A549 (cell line): ENCODE results near the gene NPAS2. TPM values are rescaled to one million over a fixed set of nuclear protein-coding genes. Genes with fewer than 3 reads are reported as not detected.
A peak's percentile ranks its signal among the peaks of the same experiment; 100 is the strongest.

ENCODE experiments used
- ATAC-seq, 2 experiments: fragments of 200-7000 bp in 1 of 2; fragments of >200 bp in 1 of 2; cut with Nextera tagmentation in 1 of 2; cut with Tn5 transposase in 1 of 2; 3 replicates each; pipeline versions ENCODE4 v1.8.0 to v1.9.1; 2018 to 2020; ENCODE audit warnings: mild to moderate bottlenecking in 1 of 2, moderate library complexity in 1 of 2
- CTCF ChIA-PET: fragments of 300-600 bp; sonication (Branson Sonifier 250); formaldehyde crosslinking; extraction: SDS; loops from one replicate; lab custom pipeline; 2021; ENCODE audit warnings: antibody characterized with exemption, inconsistent platforms; lab: Yijun Ruan, JAX
- POLR2A ChIA-PET: fragments of 350-600 bp; formaldehyde crosslinking; extraction: SDS; loops from one replicate; lab custom pipeline; 2021; ENCODE audit warnings: antibody characterized with exemption, inconsistent platforms; lab: Yijun Ruan, JAX
- DNase-seq, 2 experiments: peaks; one replicate each; pipeline versions ENCODE4 v3.0.0 to v3.0.0-alpha.2; 2011 to 2016; ENCODE audit warnings: low read depth in 1 of 2, low spot score in 1 of 2
- FAIRE-seq: peaks from 2 replicates; lab custom pipeline; 2011; peaks lifted over from hg19 to GRCh38; lab: Jason Lieb, UNC
- H3K27ac ChIP-seq, 2 experiments: fragments of >200 bp; sonication (Bioruptor Twin); formaldehyde crosslinking; 3 replicates each; pipeline ENCODE4 v1.5.1; 2016 to 2017
- H3K4me1 ChIP-seq: fragments of >200 bp; sonication (Bioruptor Twin); formaldehyde crosslinking; 3 replicates; pipeline ENCODE4 v1.6.1; 2016
- H3K4me2 ChIP-seq: fragments of >200 bp; sonication (Bioruptor Twin); formaldehyde crosslinking; 3 replicates; pipeline ENCODE4 v1.6.1; 2016
- H3K4me3 ChIP-seq: fragments of >200 bp; sonication (Bioruptor Twin); formaldehyde crosslinking; 3 replicates; pipeline ENCODE4 v1.5.1; 2016
- H3K9me3 ChIP-seq: fragments of >200 bp; sonication (Bioruptor Twin); formaldehyde crosslinking; 3 replicates; pipeline ENCODE4 v1.6.1; 2016
- CBX2 ChIP-seq: fragments of 200-600 bp; sonication (generic); IDR thresholded peaks from 2 replicates; pipeline ENCODE4 v1.6.1; 2016; ENCODE audit warnings: low read depth, mild to moderate bottlenecking, borderline replicate concordance
- CHD2 ChIP-seq: fragments of 150-350 bp; IDR thresholded peaks from 2 replicates; pipeline ENCODE4 v1.6.1; 2014; ENCODE audit warnings: low read length; ENCODE audit not compliant: partially characterized antibody
- FOSB ChIP-seq: fragments of 250-450 bp; sonication (Bioruptor Pico); IDR thresholded peaks from 2 replicates; pipeline ENCODE4 v1.5.0; 2020; ENCODE audit warnings: mild to moderate bottlenecking, moderate library complexity
- FOSL2 ChIP-seq, 2 experiments: fragments of 450-650 bp in 1 of 2; fragments of >200 bp in 1 of 2; sonication (Bioruptor Twin) in 1 of 2; formaldehyde crosslinking; IDR thresholded peaks; 2 replicates each; pipeline versions ENCODE4 v1.5.0 to v1.6.1; 2016 to 2020; ENCODE audit warnings: mild to moderate bottlenecking in 1 of 2, moderate library complexity in 1 of 2
- GATA3 ChIP-seq: IDR thresholded peaks from 2 replicates; pipeline ENCODE4 v1.6.1; 2012; ENCODE audit warnings: borderline replicate concordance
- HDAC2 ChIP-seq: fragments of 200-600 bp; sonication (generic); IDR thresholded peaks from 2 replicates; pipeline ENCODE4 v1.6.1; 2016
- HOXB5 ChIP-seq: fragments of 250-450 bp; sonication (Bioruptor Pico); IDR thresholded peaks from 2 replicates; pipeline ENCODE4 v1.5.0; 2020; ENCODE audit warnings: mild to moderate bottlenecking, moderate library complexity
- JUNB ChIP-seq: fragments of >200 bp; sonication (Bioruptor Twin); formaldehyde crosslinking; IDR thresholded peaks from 2 replicates; pipeline ENCODE4 v1.6.1; 2016
- MAFK ChIP-seq: fragments of 450-650 bp; IDR thresholded peaks from 2 replicates; pipeline ENCODE4 v1.6.1; 2014; ENCODE audit not compliant: partially characterized antibody
- MAZ ChIP-seq: fragments of 150-350 bp; IDR thresholded peaks from 2 replicates; pipeline ENCODE4 v1.6.1; 2014; ENCODE audit warnings: antibody characterized with exemption, low read depth, low read length, borderline replicate concordance
- NR3C1 ChIP-seq: fragments of >200 bp; sonication (Bioruptor Twin); formaldehyde crosslinking; IDR thresholded peaks from 3 replicates; pipeline ENCODE4 v1.6.1; 2017
- PHF8 ChIP-seq: fragments of 200-600 bp; sonication (generic); IDR thresholded peaks from 2 replicates; pipeline ENCODE4 v1.6.1; 2016; ENCODE audit warnings: low read depth, mild to moderate bottlenecking, antibody characterized with exemption, moderate library complexity, borderline replicate concordance
- POLR2AphosphoS2 ChIP-seq: conservative IDR thresholded peaks from 2 replicates; pipeline ENCODE4 v1.6.1; 2012; ENCODE audit warnings: low read length, improper control_type of control experiment, inconsistent platforms
- RAD21 ChIP-seq, 2 experiments: fragments of >200 bp in 1 of 2; sonication (Bioruptor Twin) in 1 of 2; formaldehyde crosslinking in 1 of 2; IDR thresholded peaks in 1 of 2; conservative IDR thresholded peaks in 1 of 2; 2 replicates in 1 of 2; 3 replicates in 1 of 2; pipeline ENCODE4 v1.6.1; 2012 to 2018; ENCODE audit warnings: inconsistent platforms in 1 of 2
- RCOR1 ChIP-seq: fragments of 150-350 bp; IDR thresholded peaks from 2 replicates; pipeline ENCODE4 v1.6.1; 2014; ENCODE audit warnings: antibody characterized with exemption, low read length, low read depth
- RFX5 ChIP-seq: fragments of 450-650 bp; IDR thresholded peaks from 2 replicates; pipeline ENCODE4 v1.7.1; 2014; ENCODE audit warnings: antibody characterized with exemption, mild to moderate bottlenecking, moderate library complexity
- SMC3 ChIP-seq: fragments of >200 bp; sonication (Bioruptor Twin); formaldehyde crosslinking; IDR thresholded peaks from 3 replicates; pipeline ENCODE4 v1.6.1; 2018; ENCODE audit warnings: inconsistent platforms
- ZC3H11A ChIP-seq: fragments of 450-650 bp; IDR thresholded peaks from 2 replicates; pipeline ENCODE4 v1.6.1; 2014; ENCODE audit warnings: antibody characterized with exemption, mild to moderate bottlenecking
- ZFP36 ChIP-seq: fragments of 450-650 bp; IDR thresholded peaks from 2 replicates; pipeline ENCODE4 v1.6.1; 2014; ENCODE audit warnings: borderline replicate concordance; ENCODE audit not compliant: partially characterized antibody
- ZNF302 ChIP-seq: fragments of 250-450 bp; sonication (Bioruptor Pico); IDR thresholded peaks from 2 replicates; pipeline ENCODE4 v1.9.0; 2021; ENCODE audit warnings: inconsistent platforms, mild to moderate bottlenecking, moderate library complexity
- ZSCAN20 ChIP-seq: fragments of 250-450 bp; sonication (Bioruptor Pico); IDR thresholded peaks from 2 replicates; pipeline ENCODE4 v1.8.0; 2022; ENCODE audit warnings: mild to moderate bottlenecking, moderate library complexity
- WGBS: methylation state at CpG from one replicate; pipeline ENCODE4 v1.1.6; 2017; ENCODE audit errors: missing lambda C conversion rate; 5-methylcytosine and 5-hydroxymethylcytosine counted together
- polyA plus RNA-seq, 4 experiments: library from polyadenylated mRNA; depleted of rRNA in 3 of 4; stranded (reverse); fragments of >200 nt; fragmentation: RNase III in 1 of 4; extraction: RNeasy Plus Mini Kit Qiagen cat#74134 plus additional on column Dnase treatment in 1 of 4; gene quantifications; 2 replicates in 3 of 4; 3 replicates in 1 of 4; pipeline ENCODE4 v1.2.3, GENCODE V29; 2011 to 2017
- TF ChIP-seq, protein P1 (sequence below): IDR thresholded peaks from 2 replicates; pipeline ENCODE4 v1.6.1; 2012
- TF ChIP-seq, protein P2 (sequence below): fragments of >200 bp; sonication (Bioruptor Twin); formaldehyde crosslinking; IDR thresholded peaks from 3 replicates; pipeline ENCODE4 v1.5.1; 2016

Gene NPAS2
- polyA plus RNA-seq, 2 of the 4 experiments (the other 2 are of a cell fraction): 31.4 to 56.1 TPM

DNA sequence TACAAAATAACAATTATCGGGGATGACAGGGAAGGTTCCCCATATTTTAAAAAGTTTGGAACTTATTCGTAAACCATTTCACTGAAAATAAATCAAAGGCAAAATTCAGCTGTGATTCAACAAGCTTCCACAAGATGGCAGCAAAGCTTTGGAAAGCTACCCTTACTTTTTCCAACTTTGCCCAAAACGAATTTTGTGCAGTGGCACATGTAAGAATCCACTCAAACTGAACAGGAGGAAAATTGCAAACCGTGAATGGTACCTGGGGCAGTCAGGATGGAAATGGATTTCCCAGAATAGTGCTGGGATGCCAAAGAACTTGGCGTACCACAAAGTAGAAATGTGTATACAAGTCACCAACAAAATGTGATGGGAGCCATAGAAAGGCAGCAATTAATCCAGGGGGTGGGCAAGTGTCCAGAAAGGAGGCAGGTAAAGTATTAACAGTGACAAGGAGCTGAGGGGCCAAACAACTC, 192.8 kb downstream of the NPAS2 start:
- WGBS: 25% methylated on average over 5 of the region's 5 CpGs
- CTCF ChIA-PET: interaction anchor here (0.5 to 9.1 kb wide), 40 partner anchors 8 to 432 kb away, joined by 3 to 136 read pairs (median 4); partner anchors contain the start of genes CNOT11, RPL31 and TBC1D8
- Histone ChIP-seq H3K4me3 (no peak overlapping the region), H3K9me3 (no peaks in the 10 kb centered on the region), H3K4me1 (peaks cover 9% of the 10 kb centered on the region; the same call in 2 of the 3 replicates), H3K27ac (peak overlapping the region; percentile 5 to 46; a peak in 1 of 6 replicates), H3K4me2 (no peak overlapping the region)
- DNase-seq: peak in 1 of 2 experiments; percentile 52
- peak in 1 of 2 experiments; percentile 31; a peak in 1 of 6 replicates for ATAC-seq
- TF ChIP-seq RAD21 (conservative IDR thresholded peaks at IDR 0.05 in 1 of 2, IDR thresholded peaks at IDR 0.05 in 1 of 2): peak; percentile 87 to 92
- no peak for TF ChIP-seq GATA3
- peak; percentile 84 for TF ChIP-seq SMC3
- no peak for TF ChIP-seq RFX5
- TF ChIP-seq HOXB5: no peak
- no peak for TF ChIP-seq CHD2
- no peak for TF ChIP-seq NR3C1
- TF ChIP-seq, protein P1, sequence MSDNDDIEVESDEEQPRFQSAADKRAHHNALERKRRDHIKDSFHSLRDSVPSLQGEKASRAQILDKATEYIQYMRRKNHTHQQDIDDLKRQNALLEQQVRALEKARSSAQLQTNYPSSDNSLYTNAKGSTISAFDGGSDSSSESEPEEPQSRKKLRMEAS: peak; percentile 24; the same call in 1 of the 2 replicates
- no peak for TF ChIP-seq FOSL2 (IDR thresholded peaks at IDR 0.05)
- TF ChIP-seq FOSL2 (CRISPR knock-in tag; IDR thresholded peaks at IDR 0.05): no peak
- TF ChIP-seq, protein P2, sequence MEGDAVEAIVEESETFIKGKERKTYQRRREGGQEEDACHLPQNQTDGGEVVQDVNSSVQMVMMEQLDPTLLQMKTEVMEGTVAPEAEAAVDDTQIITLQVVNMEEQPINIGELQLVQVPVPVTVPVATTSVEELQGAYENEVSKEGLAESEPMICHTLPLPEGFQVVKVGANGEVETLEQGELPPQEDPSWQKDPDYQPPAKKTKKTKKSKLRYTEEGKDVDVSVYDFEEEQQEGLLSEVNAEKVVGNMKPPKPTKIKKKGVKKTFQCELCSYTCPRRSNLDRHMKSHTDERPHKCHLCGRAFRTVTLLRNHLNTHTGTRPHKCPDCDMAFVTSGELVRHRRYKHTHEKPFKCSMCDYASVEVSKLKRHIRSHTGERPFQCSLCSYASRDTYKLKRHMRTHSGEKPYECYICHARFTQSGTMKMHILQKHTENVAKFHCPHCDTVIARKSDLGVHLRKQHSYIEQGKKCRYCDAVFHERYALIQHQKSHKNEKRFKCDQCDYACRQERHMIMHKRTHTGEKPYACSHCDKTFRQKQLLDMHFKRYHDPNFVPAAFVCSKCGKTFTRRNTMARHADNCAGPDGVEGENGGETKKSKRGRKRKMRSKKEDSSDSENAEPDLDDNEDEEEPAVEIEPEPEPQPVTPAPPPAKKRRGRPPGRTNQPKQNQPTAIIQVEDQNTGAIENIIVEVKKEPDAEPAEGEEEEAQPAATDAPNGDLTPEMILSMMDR: peak; percentile 88
- POLR2A ChIA-PET: interaction anchor here (0.7 to 1.3 kb wide), 4 partner anchors 138 to 395 kb away, joined by 3 to 15 read pairs (median 4); partner anchors contain the start of gene TBC1D8
- FAIRE-seq: no peak

DNA sequence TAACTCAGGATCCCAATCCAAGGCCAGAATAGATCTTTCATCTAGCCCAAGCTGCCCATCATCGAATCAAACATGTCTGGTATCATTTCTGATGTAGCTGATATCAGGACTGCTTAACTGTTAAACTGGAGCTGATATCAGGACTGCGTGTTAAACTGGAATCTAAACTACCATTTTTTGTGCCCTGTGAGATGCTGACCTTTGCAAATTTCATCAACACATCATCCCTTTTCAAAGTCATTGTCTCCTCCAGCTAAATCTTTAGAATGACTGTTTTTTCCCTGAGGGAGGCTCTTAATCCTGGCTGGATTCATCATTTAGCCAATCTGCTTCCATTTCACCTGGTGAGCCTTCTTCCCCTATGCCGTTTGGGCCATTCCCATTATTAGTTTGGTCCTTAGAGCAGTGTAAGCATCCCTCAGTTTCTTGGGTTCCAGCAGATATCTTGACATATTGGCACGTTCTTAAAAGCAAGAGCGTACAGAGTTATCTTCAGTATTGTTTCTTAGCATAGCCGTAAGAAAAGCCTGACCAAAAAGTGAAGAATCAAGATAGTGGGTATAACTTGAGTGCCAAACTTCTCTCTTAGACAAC, 194.4 kb downstream of the NPAS2 start:
- ChIA-PET CTCF (interaction anchor here (0.9 to 9.1 kb wide), 4 partner anchors 127 to 192 kb away, joined by 3 to 136 read pairs (median 36); partner anchors contain the start of gene TBC1D8), POLR2A (no interaction called here)
- Histone ChIP-seq H3K4me3 (no peak overlapping the region), H3K4me2 (no peak overlapping the region), H3K9me3 (no peaks in the 10 kb centered on the region)
- FAIRE-seq: no peak
- no peak for DNase-seq
- 86% methylated on average over 6 of the region's 6 CpGs for WGBS
- TF ChIP-seq RCOR1 (no peak), CBX2 (no peak), RAD21 (conservative IDR thresholded peaks at IDR 0.05 in 1 of 2, IDR thresholded peaks at IDR 0.05 in 1 of 2) (no peak), PHF8 (no peak), MAFK (peak; percentile 88), FOSB (CRISPR knock-in tag) (no peak), ZFP36 (no peak), MAZ (no peak), ZSCAN20 (CRISPR knock-in tag) (no peak), ZC3H11A (no peak), ZNF302 (CRISPR knock-in tag) (no peak), POLR2AphosphoS2 (0 out of 2 replicates have a peak, but pooled peaks have one; percentile 25)
- TF ChIP-seq, all 56 proteins: peak for 2
- H3K27ac ChIP-seq: no peak overlapping the region
- H3K4me1 ChIP-seq: peaks cover 6% of the 10 kb centered on the region; the same call in 2 of the 3 replicates
- no peak for ATAC-seq

DNA sequence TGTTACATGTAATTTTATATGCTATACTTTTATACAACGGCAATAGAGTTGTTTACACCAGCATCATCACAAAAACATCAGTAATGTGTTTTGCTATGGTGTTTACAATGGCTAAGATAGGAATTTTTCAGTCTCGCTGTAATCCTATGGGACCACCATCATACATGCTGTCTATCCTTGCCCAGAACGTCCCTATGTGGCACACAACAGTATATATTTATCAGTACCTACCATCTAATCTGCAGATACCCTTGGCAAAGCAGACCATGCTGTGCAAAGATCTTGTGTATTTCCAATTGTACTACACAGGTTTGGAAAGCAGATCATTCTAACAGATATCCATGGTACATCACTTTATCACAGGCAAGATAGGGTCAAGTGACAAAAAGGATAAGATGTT, 197.4 kb downstream of the NPAS2 start:
- Histone ChIP-seq H3K4me3 (no peak overlapping the region), H3K4me2 (no peak overlapping the region), H3K4me1 (peaks cover 6% of the 10 kb centered on the region; the same call in 2 of the 3 replicates), H3K9me3 (no peaks in the 10 kb centered on the region), H3K27ac (no peak overlapping the region)
- FAIRE-seq (no peak), ATAC-seq (no peak), DNase-seq (no peak)
- ChIA-PET CTCF (no interaction called here), POLR2A (no interaction called here)
- WGBS: 83% methylated on average over 3 of the region's 3 CpGs
- no peak for TF ChIP-seq HDAC2
- no peak for TF ChIP-seq HOXB5
- no peak for TF ChIP-seq JUNB
- TF ChIP-seq CBX2: no peak
